Activated naive CD8-positive, alpha-beta T cell (primary cell): ENCODE measurements around the gene FANCL.
"Not testable (repeated sequence)": the region's sequence is repeated elsewhere in the genome, so short reads cannot be mapped to it uniquely, and the experiment has no call there.

Experiments used
- H3K27ac Mint-ChIP-seq: one replicate; pipeline ENCODE4 v1.8.0; 2021; ENCODE audit warnings: mixed read lengths
- H3K27me3 Mint-ChIP-seq: one replicate; pipeline ENCODE4 v1.8.0; 2021; ENCODE audit warnings: mixed read lengths
- H3K36me3 Mint-ChIP-seq: one replicate; pipeline ENCODE4 v1.8.0; 2021; ENCODE audit warnings: mixed read lengths
- H3K4me1 Mint-ChIP-seq: one replicate; pipeline ENCODE4 v1.8.0; 2021; ENCODE audit warnings: low read depth, mixed read lengths
- H3K4me3 Mint-ChIP-seq: one replicate; pipeline ENCODE4 v1.8.0; 2021; ENCODE audit warnings: mild to moderate bottlenecking, mixed read lengths
- H3K9me3 Mint-ChIP-seq: one replicate; pipeline ENCODE4 v1.8.0; 2021; ENCODE audit warnings: low read depth, mixed read lengths

FANCL gene

GRCh38 chr2:58138396-58139030, 102.6 kb downstream of the FANCL start:
- H3K4me1 Mint-ChIP-seq = no peaks in the 10 kb centered on the region
- H3K27me3 Mint-ChIP-seq = no peaks in the 10 kb centered on the region
- H3K4me3 Mint-ChIP-seq = no peak overlapping the region
- no peaks in the 10 kb centered on the region for H3K9me3 Mint-ChIP-seq
- H3K36me3 Mint-ChIP-seq = peaks cover 14% of the 10 kb centered on the region
- no peak overlapping the region for H3K27ac Mint-ChIP-seq

DNA sequence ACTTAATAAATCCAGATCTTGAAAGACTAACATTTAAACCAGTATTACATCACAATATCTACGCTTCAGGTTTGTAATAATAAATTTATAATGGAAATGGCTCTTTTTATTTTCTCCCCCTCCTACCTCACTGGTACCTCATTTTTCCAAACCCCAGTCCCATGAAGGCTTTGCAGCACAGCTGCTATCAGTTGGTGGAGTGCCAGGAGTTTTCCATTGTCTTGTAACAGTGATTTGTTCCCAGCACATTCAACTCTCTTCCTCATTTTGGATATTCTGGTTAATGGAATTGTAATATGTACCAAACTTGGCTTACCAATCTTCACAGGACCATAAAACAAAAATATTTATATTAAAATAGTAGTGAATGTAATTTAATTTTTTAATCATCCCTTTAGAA, 103.3 kb downstream of the FANCL start:
- Mint-ChIP-seq H3K4me3 (no peak overlapping the region), H3K27me3 (no peaks in the 10 kb centered on the region), H3K27ac (no peak overlapping the region), H3K36me3 (peaks cover 15% of the 10 kb centered on the region), H3K9me3 (no peaks in the 10 kb centered on the region), H3K4me1 (no peaks in the 10 kb centered on the region)

GRCh38 chr2:58137221-58137620, 103.9 kb downstream of the FANCL start:
- H3K9me3 Mint-ChIP-seq = no peaks in the 10 kb centered on the region
- H3K27me3 Mint-ChIP-seq = no peaks in the 10 kb centered on the region
- no peak overlapping the region for H3K4me3 Mint-ChIP-seq
- H3K4me1 Mint-ChIP-seq = no peaks in the 10 kb centered on the region
- H3K27ac Mint-ChIP-seq = no peak overlapping the region
- H3K36me3 Mint-ChIP-seq = peaks cover 17% of the 10 kb centered on the region

GRCh38 chr2:58135861-58136260, 105.3 kb downstream of the FANCL start:
- H3K4me1 Mint-ChIP-seq = no peaks in the 10 kb centered on the region

GRCh38 chr2:58133395-58133794, 107.7 kb downstream of the FANCL start:
- H3K36me3 Mint-ChIP-seq = peaks cover 11% of the 10 kb centered on the region
- no peak overlapping the region for H3K4me3 Mint-ChIP-seq
- no peak overlapping the region for H3K27ac Mint-ChIP-seq
- no peaks in the 10 kb centered on the region for H3K27me3 Mint-ChIP-seq
- H3K9me3 Mint-ChIP-seq = no peaks in the 10 kb centered on the region
- no peaks in the 10 kb centered on the region for H3K4me1 Mint-ChIP-seq

More at GRCh38 chr2:58135861-58136260, 105.3 kb downstream of the FANCL start:
- Mint-ChIP-seq H3K4me3 (no peak overlapping the region), H3K27me3 (no peaks in the 10 kb centered on the region), H3K36me3 (peaks cover 20% of the 10 kb centered on the region), H3K27ac (no peak overlapping the region), H3K9me3 (no peaks in the 10 kb centered on the region)

DNA sequence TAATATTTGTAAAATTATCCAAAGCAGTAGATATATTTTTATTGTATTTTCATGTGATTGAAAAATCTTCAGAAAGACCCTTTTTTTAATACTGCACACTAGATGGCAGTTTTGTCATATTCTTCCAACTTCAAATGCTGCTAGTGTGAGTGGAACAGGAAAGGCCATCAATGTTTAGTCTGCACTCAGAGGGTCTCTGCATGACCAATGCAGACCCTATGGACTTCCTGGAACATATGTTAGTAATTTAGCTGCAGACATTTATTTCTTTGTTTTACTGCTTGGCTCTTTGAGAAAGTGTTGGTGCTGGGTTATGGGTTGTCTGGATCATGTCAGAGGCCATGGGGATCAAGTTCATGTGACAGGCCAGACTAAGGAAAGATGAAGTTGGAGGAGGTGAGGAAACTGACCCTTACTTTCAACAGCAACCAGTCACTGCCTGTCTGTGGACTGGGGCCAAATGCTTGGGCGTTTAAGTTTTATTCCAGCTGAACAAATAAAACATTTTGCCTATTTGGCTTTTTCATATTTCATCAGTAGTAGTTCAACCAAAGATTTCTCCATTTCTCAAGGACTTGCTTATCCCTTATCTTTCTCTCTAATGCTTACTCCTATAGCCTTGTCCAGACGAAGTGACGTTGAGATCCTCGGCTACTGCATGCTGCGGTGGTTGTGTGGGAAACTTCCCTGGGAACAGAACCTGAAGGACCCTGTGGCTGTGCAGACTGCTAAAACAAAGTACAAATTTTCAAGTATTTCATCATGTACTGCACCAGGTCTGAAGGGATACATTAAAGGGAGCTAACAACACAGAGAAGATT, 109.7 kb downstream of the FANCL start:
- H3K36me3 Mint-ChIP-seq = peaks cover 11% of the 10 kb centered on the region
- no peak overlapping the region for H3K4me3 Mint-ChIP-seq
- H3K9me3 Mint-ChIP-seq = no peaks in the 10 kb centered on the region
- H3K27me3 Mint-ChIP-seq = no peaks in the 10 kb centered on the region
- H3K4me1 Mint-ChIP-seq = no peaks in the 10 kb centered on the region
- H3K27ac Mint-ChIP-seq = no peak overlapping the region

DNA sequence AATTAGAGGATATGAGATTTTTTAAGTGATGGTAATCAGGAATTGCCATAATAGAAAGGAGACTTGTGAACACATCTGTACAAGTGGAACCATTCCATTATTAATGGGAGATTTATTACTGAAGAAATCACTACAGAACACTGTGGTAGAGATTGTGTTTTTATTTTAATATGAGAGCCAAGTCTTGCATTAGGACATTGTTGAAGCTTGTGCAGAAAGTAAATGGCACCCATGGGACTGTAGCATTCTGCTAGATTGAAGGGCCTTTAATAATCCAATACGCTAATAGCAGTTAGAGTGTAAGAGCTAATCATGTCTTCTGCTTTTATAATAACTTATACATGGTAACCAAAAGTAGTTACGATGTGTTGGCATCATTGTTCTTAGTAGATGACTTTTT, 110.9 kb downstream of the FANCL start:
- Mint-ChIP-seq H3K9me3 (no peaks in the 10 kb centered on the region), H3K4me3 (no peak overlapping the region), H3K27ac (no peak overlapping the region), H3K4me1 (no peaks in the 10 kb centered on the region), H3K36me3 (peaks cover 11% of the 10 kb centered on the region), H3K27me3 (no peaks in the 10 kb centered on the region)

GRCh38 chr2:58127111-58127510, 114.0 kb downstream of the FANCL start:
- no peaks in the 10 kb centered on the region for H3K27me3 Mint-ChIP-seq
- no peaks in the 10 kb centered on the region for H3K4me1 Mint-ChIP-seq
- H3K9me3 Mint-ChIP-seq = no peaks in the 10 kb centered on the region
- no peak overlapping the region for H3K4me3 Mint-ChIP-seq
- no peak overlapping the region for H3K27ac Mint-ChIP-seq
- H3K36me3 Mint-ChIP-seq = peaks cover 14% of the 10 kb centered on the region

DNA sequence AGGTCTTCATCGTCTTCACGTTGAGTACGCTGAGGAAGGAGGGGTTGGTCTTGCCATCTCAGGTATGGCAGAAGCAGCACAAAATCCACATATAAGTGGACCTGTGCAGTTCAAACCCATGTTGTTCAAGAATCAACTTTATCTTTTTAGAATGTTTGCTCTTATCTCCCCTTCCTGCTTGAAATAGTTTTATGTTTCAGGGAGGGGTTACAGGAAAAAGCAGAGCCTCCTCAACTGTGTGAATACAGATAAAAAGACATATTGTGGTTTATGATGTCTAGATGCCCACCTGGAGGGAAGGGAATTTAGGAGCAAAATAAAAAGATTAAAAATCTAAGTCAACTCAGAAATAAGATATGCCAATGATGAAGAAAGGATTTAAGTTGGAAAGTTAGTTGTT, 118.6 kb downstream of the FANCL start:
- Mint-ChIP-seq H3K4me3 (no peak overlapping the region), H3K9me3 (peaks cover 4% of the 10 kb centered on the region), H3K36me3 (peaks cover 27% of the 10 kb centered on the region), H3K27ac (no peak overlapping the region), H3K27me3 (no peaks in the 10 kb centered on the region), H3K4me1 (no peaks in the 10 kb centered on the region)

GRCh38 chr2:58122040-58122439, 119.1 kb downstream of the FANCL start:
- Mint-ChIP-seq H3K27ac (no peak overlapping the region), H3K27me3 (no peaks in the 10 kb centered on the region), H3K4me3 (no peak overlapping the region), H3K9me3 (peaks cover 4% of the 10 kb centered on the region), H3K36me3 (peaks cover 28% of the 10 kb centered on the region), H3K4me1 (no peaks in the 10 kb centered on the region)

DNA sequence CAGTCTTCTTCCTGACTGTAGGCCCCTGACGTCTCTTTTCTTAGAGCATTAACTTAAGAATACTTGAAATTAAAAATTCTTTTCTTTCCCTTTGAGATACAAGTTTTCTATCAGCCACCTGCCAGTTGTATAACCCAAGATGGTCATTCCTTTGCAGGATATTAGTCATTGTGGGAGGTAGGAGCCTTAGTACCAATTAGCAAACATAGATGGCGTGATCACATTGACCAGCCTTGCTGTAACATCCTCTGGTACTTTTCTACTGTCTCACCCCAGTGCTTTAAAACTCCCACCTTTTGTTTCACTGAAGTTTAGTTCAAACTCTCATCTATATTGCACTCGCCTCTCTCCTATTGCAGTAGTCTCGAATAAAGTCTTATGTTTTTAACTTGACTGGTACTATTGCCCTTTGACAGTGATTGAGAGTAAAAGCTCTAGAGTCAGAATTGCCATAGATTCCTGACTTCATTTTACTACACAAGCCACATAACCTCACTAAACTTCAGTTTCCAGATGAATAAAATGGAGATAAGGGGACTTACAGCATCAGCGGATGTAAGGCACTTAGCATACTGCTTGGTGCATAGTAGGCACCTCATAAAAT, 120.4 kb downstream of the FANCL start:
- peaks cover 4% of the 10 kb centered on the region for H3K9me3 Mint-ChIP-seq
- H3K27me3 Mint-ChIP-seq = no peaks in the 10 kb centered on the region
- H3K27ac Mint-ChIP-seq = no peak overlapping the region
- no peaks in the 10 kb centered on the region for H3K4me1 Mint-ChIP-seq
- H3K4me3 Mint-ChIP-seq = no peak overlapping the region
- H3K36me3 Mint-ChIP-seq = peaks cover 32% of the 10 kb centered on the region

DNA sequence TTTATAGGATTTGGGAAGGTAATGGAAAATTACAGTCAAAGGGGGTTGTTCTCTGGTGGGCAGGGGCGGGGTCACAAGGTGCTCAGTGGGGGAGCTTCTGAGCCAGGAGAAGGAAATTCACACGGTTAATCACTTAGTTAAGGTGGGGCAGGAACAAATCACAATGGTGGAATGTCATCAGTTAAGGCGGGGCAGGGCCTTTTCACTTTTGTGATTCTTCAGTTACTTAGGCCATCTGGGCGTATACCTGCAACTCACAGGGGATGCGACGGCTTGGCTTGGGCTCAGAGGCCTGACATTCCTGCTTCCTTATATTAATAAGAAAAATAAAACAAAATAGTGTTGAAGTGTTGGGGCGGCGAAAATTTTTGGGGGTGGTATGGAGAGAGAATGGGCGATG, 127.6 kb downstream of the FANCL start:
- H3K27ac Mint-ChIP-seq, H3K4me3 Mint-ChIP-seq, H3K9me3 Mint-ChIP-seq, H3K4me1 Mint-ChIP-seq, H3K27me3 Mint-ChIP-seq: not testable (repeated sequence)
- peaks cover 22% of the 10 kb centered on the region for H3K36me3 Mint-ChIP-seq

DNA sequence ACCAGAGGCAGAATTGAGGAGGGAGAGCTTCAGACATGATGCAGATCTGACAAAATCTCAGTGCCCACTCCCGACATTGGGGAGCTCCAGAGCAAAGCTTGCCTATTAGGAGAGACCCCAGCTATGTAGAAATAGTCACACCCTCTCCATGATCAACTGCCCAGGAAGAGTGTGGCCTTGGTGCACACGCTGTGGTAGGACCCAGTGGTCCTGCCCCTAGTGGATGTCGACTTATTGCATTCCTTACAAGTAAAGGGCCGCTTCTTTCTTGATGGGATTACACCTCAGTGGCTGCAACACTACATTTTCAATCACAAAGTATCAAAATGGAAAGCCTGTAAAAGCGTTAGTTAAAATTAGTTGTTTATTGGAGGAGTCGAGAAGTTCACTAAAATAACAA, 130.4 kb downstream of the FANCL start:
- Mint-ChIP-seq H3K27ac (no peak overlapping the region), H3K4me1 (peaks cover 8% of the 10 kb centered on the region), H3K27me3 (no peaks in the 10 kb centered on the region), H3K36me3 (peaks cover 18% of the 10 kb centered on the region), H3K9me3 (no peaks in the 10 kb centered on the region), H3K4me3 (no peak overlapping the region)

- no peak overlapping the region for H3K4me3 Mint-ChIP-seq
- peaks cover 14% of the 10 kb centered on the region for H3K36me3 Mint-ChIP-seq
- H3K9me3 Mint-ChIP-seq = no peaks in the 10 kb centered on the region
- H3K27ac Mint-ChIP-seq = no peak overlapping the region
- H3K27me3 Mint-ChIP-seq = no peaks in the 10 kb centered on the region
- H3K4me1 Mint-ChIP-seq = peaks cover 8% of the 10 kb centered on the region
Measured at GRCh38 chr2:58109481-58109880, 131.6 kb downstream of the FANCL start.
